DOHH2 (cell line): ENCODE results near the gene PDE7B.

ENCODE experiments used
- CTCF ChIP-seq: fragments of 200-600 bp; sonication (generic); IDR thresholded peaks from one replicate; pipeline ENCODE4 v1.5.1; 2014; ENCODE audit warnings: antibody characterized with exemption, mild to moderate bottlenecking, low read depth, low read length; ENCODE audit not compliant: poor library complexity, severe bottlenecking
- EZH2phosphoT487 ChIP-seq: fragments of 200-600 bp; sonication (generic); IDR thresholded peaks from 2 replicates; pipeline ENCODE4 v1.6.1; 2017; ENCODE audit warnings: borderline replicate concordance, mild to moderate bottlenecking, antibody characterized with exemption, low read length, moderate library complexity, mixed read lengths

GRCh38 chr6:135883045-135883444, 31.5 kb downstream of the PDE7B start:
- TF ChIP-seq CTCF (no peak), EZH2phosphoT487 (no peak)
